ENCODE results near the gene PDLIM3.

PDLIM3 gene

GRCh38 chr4:185576314-185576961, 41.1 kb upstream of the PDLIM3 start:
- Histone ChIP-seq H3F3A (ENCODE audit: insufficient read depth) (no peaks in the 10 kb centered on the region), H4K20me1 (ENCODE audit: low read depth, low read length) (no peaks in the 10 kb centered on the region), H3K36me3 (ENCODE audit: low read length) (no peaks in the 10 kb centered on the region), H3K27me3 (ENCODE audit: low read length) (no peaks in the 10 kb centered on the region), H3K9ac (ENCODE audit: low read length) (no peak overlapping the region), H3K79me2 (ENCODE audit: insufficient read depth, low read length) (no peaks in the 10 kb centered on the region), H3K4me3 (ENCODE audit: insufficient read depth, low read length, poor library complexity, severe bottlenecking) (no peak overlapping the region), H3K9me2 (replicated peaks; ENCODE audit: insufficient read depth, low read length) (no peaks in the 10 kb centered on the region), H3K27ac (ENCODE audit: low read depth, low read length) (no peak overlapping the region), H3K9me3 (ENCODE audit: insufficient read depth, low read length) (no peaks in the 10 kb centered on the region), H2AFZ (ENCODE audit: low read depth, low read length, severe bottlenecking) (no peak overlapping the region), H3K4me2 (ENCODE audit: low read depth, low read length, poor library complexity, severe bottlenecking) (no peak overlapping the region)
- TF ChIP-seq EZH2phosphoT487 (conservative IDR thresholded peaks at IDR 0.05; ENCODE audit: low read length): no peak
- no peak for TF ChIP-seq CTCF (IDR thresholded peaks at IDR 0.05; ENCODE audit: insufficient read depth, low read length, poor library complexity, severe bottlenecking)

- Histone ChIP-seq H2AFZ (ENCODE audit: low read depth, low read length, severe bottlenecking) (no peak overlapping the region), H3K27ac (ENCODE audit: low read depth, low read length) (no peak overlapping the region), H3K79me2 (ENCODE audit: insufficient read depth, low read length) (no peaks in the 10 kb centered on the region), H3K4me2 (ENCODE audit: low read depth, low read length, poor library complexity, severe bottlenecking) (no peak overlapping the region), H3K36me3 (ENCODE audit: low read length) (no peaks in the 10 kb centered on the region), H3K9me2 (replicated peaks; ENCODE audit: insufficient read depth, low read length) (no peaks in the 10 kb centered on the region), H3K4me3 (ENCODE audit: insufficient read depth, low read length, poor library complexity, severe bottlenecking) (no peak overlapping the region), H3K9ac (ENCODE audit: low read length) (no peak overlapping the region), H4K20me1 (ENCODE audit: low read depth, low read length) (no peaks in the 10 kb centered on the region), H3F3A (ENCODE audit: insufficient read depth) (no peaks in the 10 kb centered on the region), H3K9me3 (ENCODE audit: insufficient read depth, low read length) (no peaks in the 10 kb centered on the region), H3K27me3 (ENCODE audit: low read length) (no peaks in the 10 kb centered on the region)
- TF ChIP-seq CTCF (IDR thresholded peaks at IDR 0.05; ENCODE audit: insufficient read depth, low read length, poor library complexity, severe bottlenecking) (no peak), EZH2phosphoT487 (conservative IDR thresholded peaks at IDR 0.05; ENCODE audit: low read length) (no peak)
These were observed 38.4 kb upstream of the PDLIM3 start for GRCh38 chr4:185573651-185574199.

DNA sequence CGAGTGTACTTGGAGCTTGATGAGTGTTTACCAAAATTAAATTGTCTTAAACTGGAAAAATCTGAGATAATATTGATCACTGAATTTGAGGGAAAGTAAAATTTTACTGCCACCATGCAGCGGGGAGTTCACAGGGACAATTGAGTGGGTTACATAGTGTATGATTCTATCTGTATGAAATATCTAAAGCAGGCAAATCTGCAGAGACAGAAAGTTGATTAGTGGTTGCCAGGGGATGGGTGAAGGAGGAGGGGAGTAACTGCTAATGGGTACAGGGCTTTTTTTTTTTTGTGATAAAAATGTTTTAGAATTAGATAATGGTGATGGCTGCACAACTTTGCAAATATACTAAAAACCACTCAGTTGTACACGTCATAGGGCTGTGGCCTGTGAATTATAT, 35.4 kb upstream of the PDLIM3 start:
- TF ChIP-seq EZH2phosphoT487 (conservative IDR thresholded peaks at IDR 0.05; ENCODE audit: low read length) (no peak), CTCF (IDR thresholded peaks at IDR 0.05; ENCODE audit: insufficient read depth, low read length, poor library complexity, severe bottlenecking) (no peak)
- Histone ChIP-seq H3K9me3 (ENCODE audit: insufficient read depth, low read length) (no peaks in the 10 kb centered on the region), H3K9me2 (replicated peaks; ENCODE audit: insufficient read depth, low read length) (no peaks in the 10 kb centered on the region), H3K27ac (ENCODE audit: low read depth, low read length) (no peak overlapping the region), H3F3A (ENCODE audit: insufficient read depth) (no peaks in the 10 kb centered on the region), H4K20me1 (ENCODE audit: low read depth, low read length) (no peaks in the 10 kb centered on the region), H3K79me2 (ENCODE audit: insufficient read depth, low read length) (no peaks in the 10 kb centered on the region), H3K27me3 (ENCODE audit: low read length) (no peaks in the 10 kb centered on the region), H3K36me3 (ENCODE audit: low read length) (no peaks in the 10 kb centered on the region), H2AFZ (ENCODE audit: low read depth, low read length, severe bottlenecking) (no peak overlapping the region), H3K4me2 (ENCODE audit: low read depth, low read length, poor library complexity, severe bottlenecking) (no peak overlapping the region), H3K9ac (ENCODE audit: low read length) (no peak overlapping the region), H3K4me3 (ENCODE audit: insufficient read depth, low read length, poor library complexity, severe bottlenecking) (no peak overlapping the region)
